ENCODE results near the gene ZFHX3. TPM values are rescaled to one million over a fixed set of nuclear protein-coding genes. Genes with fewer than 3 reads are reported as not detected.

ZFHX3 gene
- total and polyA plus RNA-seq, 2 of the 8 experiments (the other 6 are each of a cell fraction or from before 2014, with no cell fraction given), result 0.08 to 0.99 TPM

DNA sequence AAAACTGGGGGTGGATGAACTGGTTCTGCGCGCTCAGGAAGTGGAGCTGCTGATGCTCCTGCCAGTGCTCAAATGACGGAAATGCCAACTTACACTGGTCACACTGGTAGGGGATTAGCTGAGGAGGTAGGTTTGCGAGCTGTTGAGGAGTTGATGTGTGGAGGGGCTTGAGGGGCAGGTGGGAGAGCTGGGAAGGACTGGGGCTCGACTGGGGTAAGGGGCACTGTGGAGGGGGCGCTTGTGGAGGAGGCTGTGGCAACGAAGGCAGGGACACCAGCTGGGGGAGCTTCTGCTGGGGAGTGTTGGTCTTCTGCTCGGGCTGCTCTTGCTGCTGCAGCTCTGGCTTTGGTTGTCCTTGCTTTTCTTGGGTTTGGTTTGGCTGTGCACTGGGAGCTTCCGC lies 252.9 kb downstream of the ZFHX3 start:
- WGBS, 2 experiments (ENCODE audit: extremely low coverage in 1 of 2, insufficient coverage in 1 of 2, insufficient read length in 1 of 2, insufficient replicate concordance in 2 of 2, low coverage in 1 of 2, low lambda C conversion rate in 2 of 2, missing lambda C conversion rate in 1 of 2), result 88% methylated on average over 9 of the region's 9 CpGs; no CpG with 5 or more reads in 1 of the 2 experiments
- CTCF ChIA-PET (ENCODE audit: partially characterized antibody), result interaction anchor here (0.7 to 2.1 kb wide), 7 partner anchors 8 to 328 kb away, joined by 3 to 9 read pairs (median 5); no protein-coding TSS in a partner anchor
- TF ChIP-seq RFX5 (IDR thresholded peaks at IDR 0.05; ENCODE audit: borderline replicate concordance, low read depth, low read length), result no peak
- no peak for TF ChIP-seq GABPA (IDR thresholded peaks at IDR 0.05; ENCODE audit: borderline replicate concordance, insufficient read depth, low read length)
- TF ChIP-seq EP300 (IDR thresholded peaks at IDR 0.05; ENCODE audit: borderline replicate concordance in 1 of 2, low read depth in 2 of 2, low read length in 2 of 2), result no peak
- TF ChIP-seq RAD21 (IDR thresholded peaks at IDR 0.05 in 1 of 2, conservative IDR thresholded peaks at IDR 0.05 in 1 of 2; ENCODE audit: low read depth in 2 of 2, low read length in 2 of 2), result no peak
- TF ChIP-seq HDAC2 (IDR thresholded peaks at IDR 0.05; ENCODE audit: borderline replicate concordance in 1 of 2, low read depth in 2 of 2, low read length in 2 of 2), result no peak
- no peak for TF ChIP-seq CBX5 (IDR thresholded peaks at IDR 0.05; ENCODE audit: low read depth, low read length)
- TF ChIP-seq SP2 (IDR thresholded peaks at IDR 0.05; ENCODE audit: low read length), result no peak

More for the DNA sequence above, 252.9 kb downstream of the ZFHX3 start:
- H3K14ac ChIP-seq (ENCODE audit: insufficient read length), result no peak overlapping the region
- no peak overlapping the region; the same call in 1 of the 2 replicates for H4K8ac ChIP-seq (ENCODE audit: extremely low read depth, insufficient read depth, low read length)
- H3K18ac ChIP-seq (ENCODE audit: extremely low read depth, low read length), result no peak overlapping the region
- H3K23ac ChIP-seq (ENCODE audit: insufficient read length), result no peak overlapping the region
- no peak overlapping the region for H3K56ac ChIP-seq (replicated peaks; ENCODE audit: insufficient read length, low read depth, low read length)
- H3K23me2 ChIP-seq (ENCODE audit: low read depth, low read length), result no peaks in the 10 kb centered on the region
- no peak overlapping the region for H2AK5ac ChIP-seq (ENCODE audit: low read depth, low read length)
- POLR2A ChIA-PET (ENCODE audit: partially characterized antibody), result interaction anchor here (0.7 to 2.5 kb wide), 2 partner anchors 11 to 895 kb away, joined by 3 to 9 read pairs; no protein-coding TSS in a partner anchor
- no peaks in the 10 kb centered on the region; a peak in 1 of 4 replicates for H3K9me3 ChIP-seq (ENCODE audit: insufficient read depth in 2 of 2, low read depth in 1 of 2, low read length in 1 of 2)
- no peak overlapping the region for H3K4me3 ChIP-seq (ENCODE audit: extremely low read depth in 1 of 4, insufficient read depth in 2 of 4, low read depth in 3 of 4, low read length in 4 of 4)
- no peak overlapping the region for H2BK12ac ChIP-seq (ENCODE audit: low read depth, low read length)
- no peaks in the 10 kb centered on the region for H4K20me1 ChIP-seq (replicated peaks in 1 of 2; ENCODE audit: control insufficient read depth in 1 of 2, insufficient read depth in 2 of 2, low read length in 2 of 2)
- H3K27ac ChIP-seq (ENCODE audit: low read depth, low read length), result no peak overlapping the region
- no peak for DNase-seq (ENCODE audit: low read depth in 1 of 2, low spot score in 2 of 2)
- no peak overlapping the region for H2BK120ac ChIP-seq (replicated peaks; ENCODE audit: low read depth, low read length)
- no peak overlapping the region for H3K4me2 ChIP-seq (ENCODE audit: insufficient read depth in 1 of 2, low read depth in 2 of 2, low read length in 2 of 2)
- no peak overlapping the region for H3K9ac ChIP-seq (replicated peaks in 1 of 4; ENCODE audit: extremely low read depth in 1 of 4, low read depth in 3 of 4, low read length in 3 of 4)
- no peak overlapping the region for H2BK20ac ChIP-seq (ENCODE audit: low read length)
- no peaks in the 10 kb centered on the region for H3K36me3 ChIP-seq (ENCODE audit: control insufficient read depth in 2 of 4, insufficient read depth in 4 of 4, low read length in 3 of 4)
- FAIRE-seq, result no peak
- H2BK5ac ChIP-seq (ENCODE audit: low read depth, low read length), result no peak overlapping the region
- no peaks in the 10 kb centered on the region for H3K79me1 ChIP-seq (ENCODE audit: low read depth, low read length)
- H4K91ac ChIP-seq (replicated peaks; ENCODE audit: insufficient read length, low read length), result no peak overlapping the region
- no peak overlapping the region for H2AFZ ChIP-seq (ENCODE audit: low read length)
- H3K4me1 ChIP-seq (replicated peaks in 1 of 4; ENCODE audit: control insufficient read depth in 3 of 4, insufficient read depth in 4 of 4, low read length in 3 of 4), result no peaks in the 10 kb centered on the region
- no peak overlapping the region for H3K4ac ChIP-seq (replicated peaks; ENCODE audit: insufficient read length, low read depth, low read length)
- H3K27me3 ChIP-seq (replicated peaks in 1 of 4; ENCODE audit: control insufficient read depth in 3 of 4, extremely low read depth in 1 of 4, insufficient read depth in 3 of 4, low read length in 3 of 4), result no peaks in the 10 kb centered on the region
- H3K79me2 ChIP-seq (ENCODE audit: control insufficient read depth in 1 of 2, insufficient read depth in 2 of 2, low read length in 2 of 2), result no peaks in the 10 kb centered on the region
- no peak overlapping the region for H4K5ac ChIP-seq (ENCODE audit: insufficient read length, low read depth, low read length)
- H2BK15ac ChIP-seq (ENCODE audit: low read length), result no peak overlapping the region
